Loucy (cell line): ENCODE measurements around the gene ENTPD8.

Experiments
- EZH2phosphoT487 ChIP-seq: fragments of 200-600 bp; IDR thresholded peaks from 2 replicates; pipeline ENCODE4 v1.6.1; 2018; ENCODE audit warnings: antibody characterized with exemption, mild to moderate bottlenecking, moderate library complexity, borderline replicate concordance
- TF ChIP-seq, protein P1 (sequence below): fragments of 200-600 bp; sonication (generic); conservative IDR thresholded peaks from 2 replicates; pipeline ENCODE4 v1.5.1; 2014; ENCODE audit warnings: mild to moderate bottlenecking, antibody characterized with exemption, low read length

DNA sequence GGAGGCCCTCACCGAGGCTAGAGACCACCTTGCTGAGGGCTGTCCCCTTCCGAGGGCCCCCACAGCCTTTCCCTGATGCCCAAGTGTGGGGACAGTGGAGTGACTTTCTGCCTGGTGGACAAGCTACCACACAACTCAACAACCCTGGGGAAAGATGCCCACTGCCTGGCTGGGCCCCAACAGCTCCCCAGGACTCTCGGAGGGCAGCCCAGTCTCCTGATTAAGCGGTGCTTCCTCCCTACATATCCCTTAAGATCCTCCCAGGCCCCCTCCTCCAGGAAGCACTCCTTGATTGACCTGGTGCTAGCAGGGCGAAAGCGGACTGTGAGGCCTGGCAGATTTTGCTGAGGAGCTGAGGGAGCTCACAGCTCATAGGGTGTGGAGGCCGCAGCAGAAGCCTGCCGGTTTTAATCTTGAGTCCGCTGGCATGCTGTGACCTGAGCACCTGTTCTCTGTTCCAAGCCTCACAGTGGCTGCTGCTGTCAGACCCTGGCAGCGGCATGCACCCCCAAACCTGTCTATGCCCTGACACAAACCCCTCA lies 15.8 kb upstream of the ENTPD8 start:
- TF ChIP-seq, protein P1, sequence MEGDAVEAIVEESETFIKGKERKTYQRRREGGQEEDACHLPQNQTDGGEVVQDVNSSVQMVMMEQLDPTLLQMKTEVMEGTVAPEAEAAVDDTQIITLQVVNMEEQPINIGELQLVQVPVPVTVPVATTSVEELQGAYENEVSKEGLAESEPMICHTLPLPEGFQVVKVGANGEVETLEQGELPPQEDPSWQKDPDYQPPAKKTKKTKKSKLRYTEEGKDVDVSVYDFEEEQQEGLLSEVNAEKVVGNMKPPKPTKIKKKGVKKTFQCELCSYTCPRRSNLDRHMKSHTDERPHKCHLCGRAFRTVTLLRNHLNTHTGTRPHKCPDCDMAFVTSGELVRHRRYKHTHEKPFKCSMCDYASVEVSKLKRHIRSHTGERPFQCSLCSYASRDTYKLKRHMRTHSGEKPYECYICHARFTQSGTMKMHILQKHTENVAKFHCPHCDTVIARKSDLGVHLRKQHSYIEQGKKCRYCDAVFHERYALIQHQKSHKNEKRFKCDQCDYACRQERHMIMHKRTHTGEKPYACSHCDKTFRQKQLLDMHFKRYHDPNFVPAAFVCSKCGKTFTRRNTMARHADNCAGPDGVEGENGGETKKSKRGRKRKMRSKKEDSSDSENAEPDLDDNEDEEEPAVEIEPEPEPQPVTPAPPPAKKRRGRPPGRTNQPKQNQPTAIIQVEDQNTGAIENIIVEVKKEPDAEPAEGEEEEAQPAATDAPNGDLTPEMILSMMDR, result no peak
- no peak for TF ChIP-seq EZH2phosphoT487
